ENCODE results near the gene CATSPERE.

DNA sequence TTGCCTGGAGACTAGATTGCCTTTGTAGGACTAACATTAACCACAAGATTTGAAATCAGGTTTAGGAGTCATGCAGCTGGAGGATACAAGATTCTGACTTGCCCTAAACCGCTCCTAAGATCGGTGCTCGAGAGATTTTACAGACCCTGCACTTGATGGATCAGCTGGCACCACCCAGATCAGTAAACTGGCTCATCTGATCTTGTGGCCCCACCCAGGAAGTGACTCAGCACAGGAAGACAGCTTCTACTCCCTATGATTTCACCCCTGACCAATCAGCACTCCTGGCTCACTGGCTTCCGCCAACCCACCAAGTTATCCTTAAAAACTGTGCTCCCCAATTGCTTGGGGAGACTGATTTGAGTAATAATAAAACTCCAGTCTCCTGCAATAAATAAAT, 876 bp upstream of the CATSPERE start:
- TF ChIP-seq FOXK2 (IDR thresholded peaks at IDR 0.05): no peak
- TF ChIP-seq SUZ12 (IDR thresholded peaks at IDR 0.05): no peak
- TF ChIP-seq HDGF (IDR thresholded peaks at IDR 0.05; ENCODE audit: borderline replicate concordance): no peak
- TF ChIP-seq FOXM1 (IDR thresholded peaks at IDR 0.05; ENCODE audit: borderline replicate concordance): no peak
- TF ChIP-seq BHLHE40 (IDR thresholded peaks at IDR 0.05; ENCODE audit: borderline replicate concordance): no peak
- TF ChIP-seq ARNT (IDR thresholded peaks at IDR 0.05): no peak
- TF ChIP-seq SP1 (IDR thresholded peaks at IDR 0.05): no peak
- no peak for TF ChIP-seq L3MBTL2 (conservative IDR thresholded peaks at IDR 0.05)
- no peak for TF ChIP-seq ZNF384 (IDR thresholded peaks at IDR 0.05)
- no peak for TF ChIP-seq LEF1 (IDR thresholded peaks at IDR 0.05; ENCODE audit: borderline replicate concordance)

Measured in HEK293T (cell line).